ENCODE measurements around the gene SNN. TPM values are rescaled to one million over a fixed set of nuclear protein-coding genes. Genes with fewer than 3 reads are reported as not detected.

SNN gene
- 40.0 TPM for total RNA-seq

GRCh38 chr16:11667824-11668622 lies at the start of gene SNN:
SNN (plus strand) TSS chr16:11668455; CDS start chr16:11676060, 7,605 bp downstream.
- intact Hi-C loops (cut with DNase I): no loop called here
- DNase-seq (ENCODE audit: low spot score) (peak; percentile 93), ATAC-seq (peak; percentile 91)

GRCh38 chr16:11619327-11619851 lies 48.9 kb upstream of the SNN start:
- intact Hi-C loops (cut with DNase I): no loop called here
- DNase-seq (ENCODE audit: low spot score) (no peak), ATAC-seq (peak; percentile 36)

DNA sequence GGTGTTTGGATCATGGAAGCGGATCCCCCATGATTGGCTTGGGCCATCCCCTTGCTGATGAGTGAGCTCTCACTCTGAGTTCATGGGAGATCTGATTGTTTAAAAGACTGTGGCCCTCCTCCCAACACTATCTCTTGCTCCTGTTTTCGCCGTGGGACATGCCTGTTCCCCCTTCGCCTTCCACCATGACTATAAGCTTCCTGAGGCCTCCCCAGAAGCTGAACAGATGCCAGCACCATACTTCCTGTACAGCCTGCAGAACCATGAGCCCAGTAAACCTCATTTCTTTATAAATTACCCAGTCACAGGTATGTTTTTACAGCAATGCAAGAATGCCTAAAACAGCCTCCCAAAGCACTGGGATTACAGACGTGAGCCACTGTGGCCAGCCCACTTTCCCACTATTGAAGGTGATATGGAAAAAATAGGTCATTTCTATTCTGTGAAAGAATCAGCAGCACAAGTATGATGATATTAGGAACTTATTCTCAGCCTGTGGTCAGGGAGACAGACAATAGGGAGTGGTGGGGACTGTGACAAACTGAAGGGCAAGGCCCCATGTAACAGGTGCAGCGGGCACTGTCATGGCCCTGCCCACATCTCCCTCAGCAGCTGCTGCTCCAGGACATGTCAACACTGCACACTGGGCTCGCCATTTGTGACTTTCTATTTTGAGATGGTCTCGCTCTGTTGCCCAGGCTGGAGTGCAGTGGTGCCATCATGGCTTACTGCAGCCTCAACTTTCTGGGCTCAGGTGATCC lies 47.8 kb upstream of the SNN start:
- no peak for ATAC-seq
- no peak for DNase-seq (ENCODE audit: low spot score)
- intact Hi-C loops (cut with DNase I): no loop called here

GRCh38 chr16:11621539-11621919 lies 46.7 kb upstream of the SNN start:
- ATAC-seq (no peak), DNase-seq (ENCODE audit: low spot score) (peak; percentile 52)
- intact Hi-C loops (cut with DNase I): no loop called here

- peak; percentile 67 for DNase-seq (ENCODE audit: low spot score)
- ATAC-seq: peak; percentile 55
- intact Hi-C loops (cut with DNase I): no loop called here
These were observed 46.2 kb upstream of the SNN start for GRCh38 chr16:11621920-11622651.

- ATAC-seq (no peak), DNase-seq (ENCODE audit: low spot score) (no peak)
- intact Hi-C loops (cut with DNase I): no loop called here
These were observed 44.0 kb upstream of the SNN start for GRCh38 chr16:11624205-11624604.

GRCh38 chr16:11624636-11625607 lies 43.3 kb upstream of the SNN start:
- ATAC-seq (no peak), DNase-seq (ENCODE audit: low spot score) (no peak)
- intact Hi-C loops (cut with DNase I): no loop called here

DNA sequence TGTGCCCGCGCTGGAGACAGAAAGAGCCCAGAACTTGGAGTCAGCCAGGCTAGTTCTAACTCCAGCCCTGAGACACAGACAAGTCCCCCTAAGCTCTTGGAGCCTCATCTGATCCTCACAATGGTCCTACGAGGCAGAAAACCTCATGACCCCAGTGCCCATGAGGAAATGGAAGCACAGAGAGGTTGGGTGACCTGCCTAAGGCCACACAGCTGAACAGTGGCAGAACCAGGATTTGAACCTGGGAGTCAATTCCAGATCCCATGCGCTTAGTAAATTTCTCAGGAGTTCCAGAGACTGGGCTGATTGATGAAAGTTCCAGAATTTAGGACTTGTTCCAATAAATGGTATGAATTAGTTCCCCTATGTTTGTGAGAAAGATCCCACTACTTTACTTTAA lies 42.5 kb upstream of the SNN start:
- ATAC-seq (no peak), DNase-seq (ENCODE audit: low spot score) (no peak)
- intact Hi-C loops (cut with DNase I): no loop called here

DNA sequence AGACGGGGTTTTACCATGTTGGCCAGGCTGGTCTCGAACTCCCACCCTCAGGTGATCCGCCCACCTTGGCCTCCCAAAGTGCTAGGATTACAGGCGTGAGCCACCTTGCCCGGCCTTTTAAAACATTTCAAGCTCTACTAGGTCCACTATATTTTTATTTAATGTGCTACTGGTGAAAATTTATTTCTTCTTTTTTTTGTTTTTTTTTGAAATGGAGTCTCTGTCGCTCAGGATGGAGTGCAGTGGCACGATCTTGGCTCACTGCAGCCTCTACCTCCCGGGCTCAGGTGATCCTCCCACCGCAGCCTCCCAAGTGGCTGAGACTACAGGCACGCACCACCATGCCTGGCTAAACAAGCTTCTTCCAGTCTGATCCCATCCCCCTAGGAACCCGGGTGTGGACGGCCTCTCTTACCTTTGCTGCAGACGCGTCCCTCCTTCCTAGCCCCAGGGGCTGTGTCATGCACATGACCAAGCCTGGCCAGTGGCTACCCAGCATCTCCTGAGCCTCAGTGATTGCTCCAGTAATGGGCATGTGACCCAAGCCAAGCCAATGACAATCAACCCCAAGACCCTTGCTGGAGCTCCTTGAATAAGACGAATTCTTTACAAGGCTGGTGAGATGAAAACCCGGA lies 41.5 kb upstream of the SNN start:
- intact Hi-C loops (cut with DNase I): no loop called here
- no peak for ATAC-seq
- no peak for DNase-seq (ENCODE audit: low spot score)

DNA sequence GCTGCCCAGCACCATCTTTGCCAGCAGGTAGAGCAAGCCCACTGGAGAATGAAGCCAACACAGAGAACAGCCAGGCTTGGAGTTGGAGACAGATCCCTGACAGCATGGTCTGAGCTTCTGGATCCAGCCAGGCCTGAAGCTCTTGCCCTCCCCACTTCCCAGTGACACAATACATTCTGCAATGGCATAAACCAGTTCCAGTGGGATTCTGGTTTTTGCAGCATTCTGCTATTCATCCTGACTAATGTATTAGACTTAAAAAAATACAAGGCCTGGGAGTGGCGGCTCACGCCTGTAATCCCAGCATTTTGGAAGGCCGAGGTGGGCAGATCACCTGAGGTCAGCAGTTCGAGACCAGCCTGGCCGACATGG lies 41.0 kb upstream of the SNN start:
- ATAC-seq: no peak
- DNase-seq (ENCODE audit: low spot score): no peak
- intact Hi-C loops (cut with DNase I): no loop called here

DNA sequence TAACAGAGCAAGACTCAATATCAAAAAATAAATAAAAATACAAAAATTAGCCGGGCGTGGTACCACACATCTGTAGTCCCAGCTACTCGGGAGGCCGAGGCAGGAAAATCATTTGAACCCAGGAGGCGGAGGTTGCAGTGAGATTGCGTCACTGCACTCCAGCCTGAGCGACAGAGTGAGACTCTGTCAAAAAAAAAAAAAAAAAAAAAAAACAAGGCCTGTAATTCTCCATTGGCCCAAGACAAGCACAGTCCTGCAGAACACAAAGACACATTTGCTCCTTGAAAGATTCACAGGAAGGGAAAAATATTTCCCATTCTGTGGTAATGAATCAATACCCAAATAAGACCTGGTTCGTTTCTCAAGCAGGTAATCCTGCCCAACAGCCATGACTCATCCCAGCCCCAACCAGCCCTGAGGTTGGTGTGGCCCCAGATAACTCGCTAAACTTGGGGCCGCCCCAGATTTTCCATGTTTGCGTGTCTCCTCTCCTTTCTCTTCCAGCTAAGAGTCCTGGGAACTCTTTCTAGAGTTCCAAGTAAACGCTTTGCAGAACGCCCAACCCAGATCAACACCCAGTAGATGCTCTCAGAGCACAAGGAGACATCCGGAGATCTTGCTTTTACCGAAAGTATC lies 40.3 kb upstream of the SNN start:
- peak; percentile 48 for ATAC-seq
- intact Hi-C loops (cut with DNase I): no loop called here
- no peak for DNase-seq (ENCODE audit: low spot score)

DNA sequence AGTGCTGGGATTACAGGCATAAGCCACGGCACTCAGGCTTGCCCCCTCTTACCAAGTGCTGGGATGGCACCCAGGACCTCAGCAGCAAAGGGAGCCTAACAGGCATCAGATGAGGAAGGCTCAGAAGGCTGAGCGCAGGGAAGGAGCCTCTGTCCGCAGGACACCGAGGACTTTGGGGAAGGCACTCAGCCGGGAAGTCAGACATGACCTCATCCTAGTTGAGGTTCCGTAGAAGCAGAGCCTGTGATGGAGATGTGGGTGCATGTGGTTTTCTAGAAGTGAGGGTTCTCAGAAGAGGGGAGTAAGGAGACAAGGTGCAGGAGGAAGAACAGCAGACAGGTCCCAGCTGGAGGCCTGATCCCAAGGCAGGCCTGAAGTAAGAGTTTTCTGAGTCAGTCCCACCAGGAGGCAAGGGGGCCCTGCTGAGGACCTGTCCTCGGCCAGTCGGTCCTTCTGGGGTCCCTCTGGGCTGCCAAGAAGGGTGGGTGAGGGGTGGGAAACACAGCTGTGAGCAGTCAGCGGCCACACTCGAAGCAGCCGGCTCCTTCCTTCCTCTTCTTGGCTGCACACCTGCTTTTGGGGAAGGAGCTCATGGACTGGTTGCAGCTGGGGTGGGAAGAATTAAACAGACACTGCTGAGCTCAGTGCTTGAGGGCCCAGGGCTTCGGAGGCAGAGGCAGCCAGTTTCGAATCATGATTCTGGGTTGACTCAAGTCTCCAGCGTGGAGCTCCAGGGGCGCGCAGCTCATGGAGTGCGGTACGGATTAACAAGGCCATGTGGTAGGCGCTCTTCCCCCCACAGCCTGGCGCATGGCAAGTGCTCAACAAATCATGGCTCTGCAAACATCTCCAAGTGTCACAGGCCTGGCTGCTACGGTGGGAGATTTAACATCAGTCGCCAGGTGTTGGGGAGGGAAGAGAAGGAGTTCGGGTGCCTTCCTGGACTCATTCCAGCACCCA lies 38.9 kb upstream of the SNN start:
- DNase-seq (ENCODE audit: low spot score): no peak
- intact Hi-C loops (cut with DNase I): no loop called here
- ATAC-seq: peak; percentile 18

- intact Hi-C loops (cut with DNase I): no loop called here
- ATAC-seq (no peak), DNase-seq (ENCODE audit: low spot score) (no peak)
These were observed 38.0 kb upstream of the SNN start for GRCh38 chr16:11630046-11630767.

- intact Hi-C loops (cut with DNase I): no loop called here
- no peak for DNase-seq (ENCODE audit: low spot score)
- ATAC-seq: no peak
These were observed 37.5 kb upstream of the SNN start for GRCh38 chr16:11630768-11631056.

DNA sequence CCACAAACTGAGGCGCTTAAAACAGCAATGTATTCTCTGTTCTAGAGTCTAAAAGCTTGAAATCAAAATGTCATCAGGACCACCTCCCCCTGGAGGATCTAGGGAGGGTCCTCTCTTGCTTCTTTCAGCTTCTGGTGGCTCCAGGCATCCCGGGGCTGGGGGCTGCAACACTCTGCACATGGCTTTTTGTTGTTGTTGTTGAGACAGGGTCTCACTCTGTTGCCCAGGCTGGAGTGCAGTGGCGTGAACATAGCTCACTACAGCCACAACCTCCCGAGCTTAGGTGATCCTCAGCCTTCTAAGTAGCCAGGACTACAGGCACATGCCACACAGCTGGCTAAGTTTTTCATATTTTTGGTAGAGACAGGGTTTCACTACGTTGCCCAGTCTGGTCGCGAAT lies 37.0 kb upstream of the SNN start:
- DNase-seq (ENCODE audit: low spot score): no peak
- intact Hi-C loops (cut with DNase I): no loop called here
- ATAC-seq: no peak

- DNase-seq (ENCODE audit: low spot score) (peak; percentile 91), ATAC-seq (peak; percentile 90)
- intact Hi-C loops (cut with DNase I): no loop called here
These were observed 35.8 kb upstream of the SNN start for GRCh38 chr16:11632455-11632939.

Measured in sciatic nerve (tissue), 2 donors.